Breast epithelium (tissue), 4 donors: ENCODE measurements around the gene SLC46A2. TPM values are rescaled to one million over a fixed set of nuclear protein-coding genes. Genes with fewer than 3 reads are reported as not detected.
A peak's percentile ranks its signal among the peaks of the same experiment; 100 is the strongest.

Experiments
- DNase-seq, 2 donors: peaks; one replicate each; pipeline ENCODE4 v3.0.0-alpha.2; 2019; ENCODE audit warnings: low spot score in 2 of 2
- H3K27ac ChIP-seq, 2 donors: fragments of 200-600 bp; sonication (generic) in 1 of 2; one replicate each; pipeline ENCODE4 v1.5.1; 2016 to 2019; ENCODE audit warnings: mild to moderate bottlenecking in 1 of 2
- H3K27me3 ChIP-seq, 2 donors: fragments of 200-600 bp; sonication (generic) in 1 of 2; one replicate each; pipeline versions ENCODE4 v1.5.1 to v1.6.0; 2017 to 2019; ENCODE audit warnings: control low read depth in 1 of 2, mild to moderate bottlenecking in 1 of 2
- H3K36me3 ChIP-seq: fragments of 200-600 bp; one replicate; pipeline ENCODE4 v1.5.1; 2019
- H3K4me1 ChIP-seq, 2 donors: fragments of 200-600 bp; sonication (generic); one replicate each; pipeline ENCODE4 v1.5.1; 2016 to 2019; ENCODE audit warnings: control low read depth in 1 of 2
- H3K4me3 ChIP-seq, 3 donors: fragments of 200-600 bp; sonication (generic); 1 replicate in 2 of 3; 2 replicates in 1 of 3; pipeline ENCODE4 v1.5.1; 2016 to 2019; ENCODE audit warnings: mild to moderate bottlenecking in 3 of 3, moderate library complexity in 2 of 3
- H3K9me3 ChIP-seq, 2 donors: fragments of 200-600 bp; sonication (generic) in 1 of 2; one replicate each; pipeline ENCODE4 v1.5.1; 2016 to 2019; ENCODE audit warnings: control low read depth in 1 of 2
- CTCF ChIP-seq, 3 donors: fragments of 450-650 bp; IDR thresholded peaks; one replicate each; pipeline ENCODE4 v1.5.1; 2016 to 2017; ENCODE audit warnings: antibody characterized with exemption in 3 of 3, mild to moderate bottlenecking in 3 of 3, moderate library complexity in 3 of 3
- POLR2A ChIP-seq: fragments of 450-650 bp; IDR thresholded peaks from one replicate; pipeline ENCODE4 v1.6.1; 2016; ENCODE audit warnings: antibody characterized with exemption, mild to moderate bottlenecking, moderate library complexity
- POLR2AphosphoS5 ChIP-seq, 3 donors: sonication (generic); formaldehyde crosslinking; IDR thresholded peaks; one replicate each; pipeline ENCODE4 v1.6.1; 2017; ENCODE audit warnings: antibody characterized with exemption in 3 of 3
- intact Hi-C: fragments of 100-400 bp; cut with DNase I; formaldehyde crosslinking; loops from one replicate; pipeline ENCODE4 v1.15.1; 2023; ENCODE audit warnings: low total_unique reads
- total RNA-seq, 3 donors: library from RNA; depleted of rRNA; stranded (reverse); fragments of >200 nt; gene quantifications; one replicate each; pipeline ENCODE4 v1.1.0, GENCODE V29; 2016

SLC46A2 gene
- total RNA-seq, 3 donors from 2014 or later, result 0.16 to 0.66 TPM; not detected in 1

DNA sequence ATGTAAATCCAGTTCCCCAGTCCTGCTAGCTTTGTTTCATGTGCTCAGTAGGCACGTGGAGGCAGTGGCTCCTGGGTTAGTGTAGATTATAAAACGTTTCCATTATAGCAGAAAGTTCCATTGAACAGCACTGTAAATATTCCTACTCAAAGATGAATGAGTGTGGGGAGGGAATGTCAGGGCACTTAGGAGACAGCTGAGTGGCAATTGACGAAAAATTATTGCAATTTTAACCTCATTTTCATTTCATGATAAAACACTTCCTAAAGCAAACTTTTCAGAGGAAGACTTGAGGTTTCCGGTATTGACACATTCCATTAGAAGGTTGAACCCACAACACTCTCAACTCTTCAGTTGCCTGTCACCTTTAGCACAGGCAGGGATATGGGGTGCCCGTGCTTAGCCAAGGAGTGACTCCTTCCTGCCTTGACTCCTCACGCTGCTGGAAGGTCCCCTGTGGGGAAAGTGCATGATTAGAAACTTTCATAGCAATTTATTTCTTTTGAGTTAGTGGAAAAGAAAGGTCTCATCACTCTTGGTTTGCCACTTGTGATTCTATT is 41.2 kb downstream of the SLC46A2 start:
- Histone ChIP-seq H3K9me3 (no peaks in the 10 kb centered on the region), H3K36me3 (no peaks in the 10 kb centered on the region), H3K4me1 (no peaks in the 10 kb centered on the region), H3K27ac (no peak overlapping the region), H3K4me3 (no peak overlapping the region), H3K27me3 (no peaks in the 10 kb centered on the region)
- intact Hi-C loops, result no loop called here
- no peak for DNase-seq
- TF ChIP-seq CTCF (IDR thresholded peaks at IDR 0.05), result no peak
- TF ChIP-seq POLR2AphosphoS5 (IDR thresholded peaks at IDR 0.05), result no peak
- no peak for TF ChIP-seq POLR2A

- no peaks in the 10 kb centered on the region for H3K4me1 ChIP-seq
- H3K4me3 ChIP-seq, result no peak overlapping the region
- no peak for DNase-seq
- no peaks in the 10 kb centered on the region for H3K9me3 ChIP-seq
- no peak overlapping the region for H3K27ac ChIP-seq
- no peaks in the 10 kb centered on the region for H3K27me3 ChIP-seq
- intact Hi-C loops, result no loop called here
- no peaks in the 10 kb centered on the region for H3K36me3 ChIP-seq
- TF ChIP-seq POLR2AphosphoS5 (IDR thresholded peaks at IDR 0.05) (no peak), CTCF (IDR thresholded peaks at IDR 0.05) (no peak), POLR2A (no peak)
Measured at GRCh38 chr9:112848316-112849151, 42.1 kb downstream of the SLC46A2 start.

GRCh38 chr9:112846528-112847488 is 43.9 kb downstream of the SLC46A2 start:
- H3K4me1 ChIP-seq, result no peaks in the 10 kb centered on the region
- intact Hi-C loops, result no loop called here
- DNase-seq, result no peak

DNA sequence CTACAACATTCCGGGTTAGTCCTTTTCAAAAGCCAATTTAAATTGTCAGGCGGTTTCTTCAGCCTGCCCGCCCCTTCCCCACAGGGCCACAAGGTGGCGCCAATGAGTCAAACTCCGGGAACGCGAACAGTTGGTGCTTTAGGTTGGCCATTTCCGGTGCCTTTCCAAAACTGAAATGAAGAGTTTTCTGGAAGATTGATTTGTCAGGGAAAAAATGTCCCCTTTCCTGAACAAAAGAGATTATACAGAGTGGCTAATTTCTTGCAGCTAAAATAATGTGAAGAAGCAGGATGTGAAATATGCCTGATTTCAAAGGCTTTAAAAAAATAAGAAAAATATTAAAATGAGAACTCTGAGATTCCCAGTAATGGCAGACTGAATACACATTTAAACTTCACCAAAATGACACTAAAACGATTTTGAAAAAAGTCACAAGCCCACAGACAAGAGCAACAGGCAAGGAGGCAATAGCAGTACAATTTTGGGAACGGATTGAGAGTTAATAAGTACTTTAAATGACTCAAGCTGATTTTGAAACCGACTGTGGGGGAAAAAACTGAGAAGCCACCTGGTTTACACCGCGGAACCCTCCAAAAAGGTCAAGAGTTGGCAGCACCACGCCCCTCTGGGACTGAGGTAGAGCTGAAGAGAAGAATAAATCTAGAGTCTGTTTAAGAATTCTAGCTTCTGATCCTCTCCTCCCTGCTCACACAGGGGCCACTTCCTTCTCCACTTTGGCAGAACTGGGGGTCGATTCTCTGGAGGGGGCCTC is 45.7 kb downstream of the SLC46A2 start:
- intact Hi-C loops, result no loop called here
- Histone ChIP-seq H3K27me3 (no peaks in the 10 kb centered on the region), H3K4me3 (no peak overlapping the region), H3K36me3 (no peaks in the 10 kb centered on the region), H3K27ac (no peak overlapping the region), H3K4me1 (no peaks in the 10 kb centered on the region), H3K9me3 (no peaks in the 10 kb centered on the region)
- TF ChIP-seq CTCF (IDR thresholded peaks at IDR 0.05), result peak; percentile 83 to 91 (median 90)
- TF ChIP-seq POLR2AphosphoS5 (IDR thresholded peaks at IDR 0.05), result no peak
- TF ChIP-seq POLR2A, result no peak
- peak; percentile 56 to 82 for DNase-seq

More at GRCh38 chr9:112846528-112847488, 43.9 kb downstream of the SLC46A2 start:
- Histone ChIP-seq H3K9me3 (no peaks in the 10 kb centered on the region), H3K27me3 (no peaks in the 10 kb centered on the region), H3K36me3 (no peaks in the 10 kb centered on the region), H3K4me3 (no peak overlapping the region), H3K27ac (no peak overlapping the region)
- TF ChIP-seq POLR2AphosphoS5 (IDR thresholded peaks at IDR 0.05) (no peak), CTCF (IDR thresholded peaks at IDR 0.05) (no peak), POLR2A (no peak)
